SK-N-SH treated with all-trans-retinoic acid at 6 μM for 48 hours (cell line): Measurements from ENCODE around the gene CARD10.

Source experiments
- SNAI2 ChIP-seq: fragments of 250-450 bp; sonication (Bioruptor Pico); IDR thresholded peaks from 2 replicates; pipeline ENCODE4 v1.5.0; 2020; ENCODE audit warnings: mild to moderate bottlenecking, moderate library complexity
- TF ChIP-seq, protein P1 (sequence below): fragments of 250-450 bp; sonication (Bioruptor Pico); IDR thresholded peaks from 2 replicates; pipeline ENCODE4 v1.8.0; 2020; ENCODE audit warnings: mild to moderate bottlenecking, moderate library complexity, borderline replicate concordance
- TF ChIP-seq, protein P2 (sequence below): fragments of 250-450 bp; sonication (Bioruptor Pico); IDR thresholded peaks from 2 replicates; pipeline ENCODE4 v1.5.1; 2020; ENCODE audit warnings: low read depth, mild to moderate bottlenecking, moderate library complexity
- TF ChIP-seq, protein P3 (sequence below): fragments of 250-450 bp; sonication (Bioruptor Pico); IDR thresholded peaks from 2 replicates; pipeline ENCODE4 v1.5.1; 2021; ENCODE audit warnings: mild to moderate bottlenecking, moderate library complexity

DNA sequence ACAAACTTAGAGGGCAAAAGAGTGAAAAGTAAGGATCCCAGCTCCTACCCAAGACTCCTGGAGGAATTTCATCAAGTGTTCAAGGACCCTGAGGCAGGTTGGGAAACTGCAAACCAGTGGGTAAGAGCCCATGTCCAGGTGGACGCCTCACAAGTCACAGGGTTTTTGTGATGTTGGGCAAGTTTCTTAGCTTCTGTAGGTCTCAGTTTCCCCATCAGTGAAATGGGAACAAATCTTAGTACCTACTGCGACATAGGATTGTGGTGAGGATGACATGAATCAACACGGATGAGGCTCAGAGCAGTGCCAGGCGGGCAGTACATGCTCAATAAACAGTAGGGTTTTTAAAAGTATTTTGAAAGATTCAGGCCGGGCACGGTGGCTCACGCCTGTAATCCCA lies 23.7 kb upstream of the CARD10 start:
- TF ChIP-seq, protein P1, sequence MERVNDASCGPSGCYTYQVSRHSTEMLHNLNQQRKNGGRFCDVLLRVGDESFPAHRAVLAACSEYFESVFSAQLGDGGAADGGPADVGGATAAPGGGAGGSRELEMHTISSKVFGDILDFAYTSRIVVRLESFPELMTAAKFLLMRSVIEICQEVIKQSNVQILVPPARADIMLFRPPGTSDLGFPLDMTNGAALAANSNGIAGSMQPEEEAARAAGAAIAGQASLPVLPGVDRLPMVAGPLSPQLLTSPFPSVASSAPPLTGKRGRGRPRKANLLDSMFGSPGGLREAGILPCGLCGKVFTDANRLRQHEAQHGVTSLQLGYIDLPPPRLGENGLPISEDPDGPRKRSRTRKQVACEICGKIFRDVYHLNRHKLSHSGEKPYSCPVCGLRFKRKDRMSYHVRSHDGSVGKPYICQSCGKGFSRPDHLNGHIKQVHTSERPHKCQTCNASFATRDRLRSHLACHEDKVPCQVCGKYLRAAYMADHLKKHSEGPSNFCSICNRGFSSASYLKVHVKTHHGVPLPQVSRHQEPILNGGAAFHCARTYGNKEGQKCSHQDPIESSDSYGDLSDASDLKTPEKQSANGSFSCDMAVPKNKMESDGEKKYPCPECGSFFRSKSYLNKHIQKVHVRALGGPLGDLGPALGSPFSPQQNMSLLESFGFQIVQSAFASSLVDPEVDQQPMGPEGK (CRISPR knock-in tag): no peak
- no peak for TF ChIP-seq SNAI2
- TF ChIP-seq, protein P2, sequence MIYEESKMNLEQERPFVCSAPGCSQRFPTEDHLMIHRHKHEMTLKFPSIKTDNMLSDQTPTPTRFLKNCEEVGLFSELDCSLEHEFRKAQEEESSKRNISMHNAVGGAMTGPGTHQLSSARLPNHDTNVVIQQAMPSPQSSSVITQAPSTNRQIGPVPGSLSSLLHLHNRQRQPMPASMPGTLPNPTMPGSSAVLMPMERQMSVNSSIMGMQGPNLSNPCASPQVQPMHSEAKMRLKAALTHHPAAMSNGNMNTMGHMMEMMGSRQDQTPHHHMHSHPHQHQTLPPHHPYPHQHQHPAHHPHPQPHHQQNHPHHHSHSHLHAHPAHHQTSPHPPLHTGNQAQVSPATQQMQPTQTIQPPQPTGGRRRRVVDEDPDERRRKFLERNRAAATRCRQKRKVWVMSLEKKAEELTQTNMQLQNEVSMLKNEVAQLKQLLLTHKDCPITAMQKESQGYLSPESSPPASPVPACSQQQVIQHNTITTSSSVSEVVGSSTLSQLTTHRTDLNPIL: no peak
- TF ChIP-seq, protein P3, sequence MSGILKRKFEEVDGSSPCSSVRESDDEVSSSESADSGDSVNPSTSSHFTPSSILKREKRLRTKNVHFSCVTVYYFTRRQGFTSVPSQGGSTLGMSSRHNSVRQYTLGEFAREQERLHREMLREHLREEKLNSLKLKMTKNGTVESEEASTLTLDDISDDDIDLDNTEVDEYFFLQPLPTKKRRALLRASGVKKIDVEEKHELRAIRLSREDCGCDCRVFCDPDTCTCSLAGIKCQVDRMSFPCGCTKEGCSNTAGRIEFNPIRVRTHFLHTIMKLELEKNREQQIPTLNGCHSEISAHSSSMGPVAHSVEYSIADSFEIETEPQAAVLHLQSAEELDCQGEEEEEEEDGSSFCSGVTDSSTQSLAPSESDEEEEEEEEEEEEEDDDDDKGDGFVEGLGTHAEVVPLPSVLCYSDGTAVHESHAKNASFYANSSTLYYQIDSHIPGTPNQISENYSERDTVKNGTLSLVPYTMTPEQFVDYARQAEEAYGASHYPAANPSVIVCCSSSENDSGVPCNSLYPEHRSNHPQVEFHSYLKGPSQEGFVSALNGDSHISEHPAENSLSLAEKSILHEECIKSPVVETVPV: no peak
